Endodermal cell (in vitro differentiated cells): ENCODE data around the gene PGLYRP1. TPM values are rescaled to one million over a fixed set of nuclear protein-coding genes. Genes with fewer than 3 reads are reported as not detected.
A peak's percentile ranks its signal among the peaks of the same experiment; 100 is the strongest.

ENCODE experiments used
- DNase-seq: peaks from one replicate; pipeline ENCODE4 v3.0.0-alpha.2; 2017
- H3K27ac ChIP-seq: 2 replicates; pipeline ENCODE4 v1.5.1; 2013; ENCODE audit warnings: mild to moderate bottlenecking, low read depth, low read length, moderate library complexity
- H3K27me3 ChIP-seq: 2 replicates; pipeline ENCODE4 v1.6.1; 2013; ENCODE audit warnings: mild to moderate bottlenecking, low read length, moderate library complexity; ENCODE audit not compliant: insufficient read depth, control insufficient read depth, poor library complexity, severe bottlenecking
- H3K36me3 ChIP-seq: 2 replicates; pipeline ENCODE4 v1.7.0; 2013; ENCODE audit warnings: mild to moderate bottlenecking, low read length, moderate library complexity; ENCODE audit not compliant: control insufficient read depth, insufficient read depth
- H3K4me1 ChIP-seq: one replicate; pipeline ENCODE4 v1.7.0; 2013; ENCODE audit warnings: low read length; ENCODE audit not compliant: control insufficient read depth, insufficient read depth
- H3K4me3 ChIP-seq: 2 replicates; pipeline ENCODE4 v1.5.1; 2013; ENCODE audit warnings: mild to moderate bottlenecking, low read length, moderate library complexity
- H3K9ac ChIP-seq: 2 replicates; pipeline ENCODE4 v1.6.1; 2013; ENCODE audit warnings: mild to moderate bottlenecking, low read length, moderate library complexity; ENCODE audit not compliant: poor library complexity, severe bottlenecking; ENCODE audit errors: extremely low read depth
- H3K9me3 ChIP-seq: 2 replicates; pipeline ENCODE4 v1.6.1; 2013; ENCODE audit warnings: mild to moderate bottlenecking, low read length, moderate library complexity; ENCODE audit not compliant: control insufficient read depth
- H3K27ac Mint-ChIP-seq: 2 replicates; pipeline ENCODE4 v1.8.0; 2020; ENCODE audit warnings: mixed read lengths
- H3K27me3 Mint-ChIP-seq: 2 replicates; pipeline ENCODE4 v1.8.0; 2021; ENCODE audit warnings: mild to moderate bottlenecking, mixed read lengths; ENCODE audit not compliant: insufficient read depth
- H3K36me3 Mint-ChIP-seq: 2 replicates; pipeline ENCODE4 v1.8.0; 2020; ENCODE audit warnings: low read depth, mixed read lengths
- H3K4me1 Mint-ChIP-seq: 2 replicates; pipeline ENCODE4 v1.8.0; 2020; ENCODE audit warnings: mixed read lengths
- H3K4me3 Mint-ChIP-seq: 2 replicates; pipeline ENCODE4 v1.8.0; 2020; ENCODE audit warnings: mild to moderate bottlenecking, moderate library complexity, mixed read lengths
- H3K9me3 Mint-ChIP-seq: 2 replicates; pipeline ENCODE4 v1.8.0; 2020; ENCODE audit warnings: mild to moderate bottlenecking, mixed read lengths
- whole genome bisulfite sequencing, 2 experiments: methylation state at CpG; one replicate each; pipeline versions ENCODE4 v1.1.5 to v1.1.7; 2013; ENCODE audit warnings: missing lambda C conversion rate in 2 of 2, mixed read lengths in 1 of 2; ENCODE audit not compliant: insufficient coverage in 1 of 2, insufficient read length in 1 of 2; 5-methylcytosine and 5-hydroxymethylcytosine counted together
- total RNA-seq, 2 donors: library from RNA; stranded (reverse); fragmentation: NEBNext Ultra II Directional in 1 of 2; extraction: Animal tissue kit (Norgen Biotek cat#: 25700) in 1 of 2; gene quantifications; 2 replicates in 1 of 2; 3 replicates in 1 of 2; pipeline ENCODE4 v1.2.1, GENCODE V29; 2021
- TF ChIP-seq, protein P1 (sequence below): fragments of 200-600 bp; sonication (generic); conservative IDR thresholded peaks from 2 replicates; pipeline ENCODE4 v1.5.0; 2021; ENCODE audit warnings: antibody characterized with exemption, mild to moderate bottlenecking

Gene PGLYRP1
- total RNA-seq, 2 donors from 2014 or later: not detected

DNA sequence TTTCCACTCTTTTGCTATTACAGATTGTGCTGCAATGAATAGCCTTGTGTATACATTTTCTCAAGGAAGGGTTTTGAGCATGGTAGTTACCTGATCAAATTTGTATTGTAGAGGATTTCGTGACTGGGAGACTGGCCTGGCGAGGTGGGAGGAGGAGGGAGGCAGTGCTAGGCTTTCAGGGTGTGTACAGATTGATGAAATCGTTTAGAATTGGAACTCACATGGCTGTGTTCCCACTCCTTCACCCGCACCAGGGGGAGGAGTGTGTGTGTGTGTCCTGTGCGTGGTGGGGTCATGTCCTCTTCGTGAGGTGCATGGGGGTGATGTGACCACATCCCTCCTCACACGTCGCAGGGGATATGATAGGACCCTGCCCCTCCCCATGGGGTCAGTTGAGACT is 8.3 kb downstream of the PGLYRP1 start:
- Histone ChIP-seq H3K4me1 (no peaks in the 10 kb centered on the region), H3K36me3 (peaks cover 4% of the 10 kb centered on the region), H3K4me3 (peak overlapping the region; percentile 54), H3K9me3 (no peaks in the 10 kb centered on the region), H3K27me3 (peaks cover 38% of the 10 kb centered on the region), H3K27ac (no peak overlapping the region), H3K9ac (no peak overlapping the region)
- Mint-ChIP-seq H3K4me3 (peak overlapping the region; percentile 44), H3K36me3 (peaks cover 14% of the 10 kb centered on the region), H3K27me3 (peaks cover 38% of the 10 kb centered on the region), H3K27ac (no peak overlapping the region), H3K9me3 (no peaks in the 10 kb centered on the region), H3K4me1 (peaks cover 16% of the 10 kb centered on the region)
- DNase-seq: no peak
- 57 to 72% methylated on average over 3 to 8 of the region's 8 CpGs for WGBS, 2 experiments
- TF ChIP-seq, protein P1, sequence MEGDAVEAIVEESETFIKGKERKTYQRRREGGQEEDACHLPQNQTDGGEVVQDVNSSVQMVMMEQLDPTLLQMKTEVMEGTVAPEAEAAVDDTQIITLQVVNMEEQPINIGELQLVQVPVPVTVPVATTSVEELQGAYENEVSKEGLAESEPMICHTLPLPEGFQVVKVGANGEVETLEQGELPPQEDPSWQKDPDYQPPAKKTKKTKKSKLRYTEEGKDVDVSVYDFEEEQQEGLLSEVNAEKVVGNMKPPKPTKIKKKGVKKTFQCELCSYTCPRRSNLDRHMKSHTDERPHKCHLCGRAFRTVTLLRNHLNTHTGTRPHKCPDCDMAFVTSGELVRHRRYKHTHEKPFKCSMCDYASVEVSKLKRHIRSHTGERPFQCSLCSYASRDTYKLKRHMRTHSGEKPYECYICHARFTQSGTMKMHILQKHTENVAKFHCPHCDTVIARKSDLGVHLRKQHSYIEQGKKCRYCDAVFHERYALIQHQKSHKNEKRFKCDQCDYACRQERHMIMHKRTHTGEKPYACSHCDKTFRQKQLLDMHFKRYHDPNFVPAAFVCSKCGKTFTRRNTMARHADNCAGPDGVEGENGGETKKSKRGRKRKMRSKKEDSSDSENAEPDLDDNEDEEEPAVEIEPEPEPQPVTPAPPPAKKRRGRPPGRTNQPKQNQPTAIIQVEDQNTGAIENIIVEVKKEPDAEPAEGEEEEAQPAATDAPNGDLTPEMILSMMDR: no peak

DNA sequence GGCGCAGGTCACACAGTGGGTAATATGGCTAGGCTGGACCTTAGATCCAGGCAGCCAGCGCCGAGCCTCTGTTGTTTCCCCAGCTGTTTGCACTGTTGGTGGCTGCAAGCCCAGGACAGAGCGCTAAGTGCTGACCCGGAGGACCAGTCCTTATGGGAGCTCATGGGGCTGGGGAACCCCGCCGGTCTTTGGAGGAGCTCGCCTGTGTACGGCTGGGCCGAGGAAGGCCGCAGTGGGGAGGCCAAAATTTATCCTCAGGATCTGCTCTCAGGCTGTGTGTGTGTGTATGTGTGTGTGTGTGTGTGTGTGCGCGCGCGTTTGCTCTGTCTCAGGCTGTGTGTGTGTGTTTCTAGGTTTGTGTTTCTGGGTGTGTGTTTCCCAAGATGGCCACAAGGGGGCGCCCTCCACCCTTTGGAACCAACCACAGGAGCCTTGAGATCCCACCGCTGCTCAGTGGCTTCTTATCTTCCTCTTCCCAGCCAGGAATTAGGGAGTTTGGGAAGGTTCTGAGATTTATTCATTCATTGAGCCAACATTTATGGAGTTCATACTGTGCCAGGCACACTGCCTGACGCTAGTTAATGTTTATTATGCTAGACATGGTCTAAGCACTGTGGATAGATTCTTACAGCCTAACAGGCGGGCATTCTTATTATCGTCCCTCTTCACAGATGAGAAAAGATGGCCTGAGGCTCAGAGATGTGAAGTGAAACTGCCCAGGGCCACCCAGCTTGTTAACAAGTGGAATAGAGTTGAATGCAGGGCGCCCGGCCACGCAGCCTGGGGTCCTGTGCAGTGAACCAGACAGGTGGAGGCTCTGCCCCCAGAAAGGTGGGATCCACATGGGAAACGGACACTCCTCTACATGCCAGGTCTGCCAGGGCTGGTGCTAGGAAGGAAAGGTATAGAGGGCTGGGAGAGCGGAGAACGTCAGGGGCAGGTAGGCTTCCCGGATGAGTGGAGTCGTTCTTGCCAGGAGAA is 13.0 kb downstream of the PGLYRP1 start:
- Mint-ChIP-seq H3K4me3 (no peak overlapping the region), H3K9me3 (no peaks in the 10 kb centered on the region), H3K36me3 (peaks cover 35% of the 10 kb centered on the region), H3K27ac (no peak overlapping the region), H3K4me1 (peaks cover 10% of the 10 kb centered on the region), H3K27me3 (peaks cover 23% of the 10 kb centered on the region)
- Histone ChIP-seq H3K27ac (no peak overlapping the region), H3K9me3 (no peaks in the 10 kb centered on the region), H3K36me3 (peaks cover 16% of the 10 kb centered on the region), H3K9ac (no peak overlapping the region), H3K4me1 (no peaks in the 10 kb centered on the region), H3K27me3 (peaks cover 21% of the 10 kb centered on the region), H3K4me3 (no peak overlapping the region)
- 62 to 81% methylated on average over 16 to 27 of the region's 28 CpGs for WGBS, 2 experiments
- peak; percentile 95 for DNase-seq
- TF ChIP-seq, protein P1: peak; percentile 90

DNA sequence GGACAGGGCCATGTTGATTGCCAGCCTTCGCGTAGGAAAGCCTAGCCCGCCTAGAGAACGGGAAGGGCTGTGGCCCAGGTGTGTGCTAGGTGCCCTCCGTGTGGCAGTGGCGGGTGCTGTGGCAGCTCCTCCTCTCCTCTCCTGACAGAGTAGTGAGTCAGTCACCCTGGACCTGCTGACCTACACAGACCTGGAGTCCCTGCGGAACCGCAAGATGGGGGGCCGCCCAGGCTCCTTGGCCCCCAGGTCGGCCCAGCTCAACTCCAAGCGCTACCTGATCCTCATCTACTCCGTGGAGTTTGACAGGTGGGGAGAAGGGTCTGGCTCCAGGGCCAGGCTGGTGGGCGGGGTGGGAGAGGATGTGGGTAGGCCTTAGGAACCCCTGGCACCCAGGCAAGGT is 16.4 kb downstream of the PGLYRP1 start:
- no peaks in the 10 kb centered on the region for H3K9me3 ChIP-seq
- H3K4me3 ChIP-seq: no peak overlapping the region
- DNase-seq: no peak
- WGBS, 2 experiments: 96 to 100% methylated on average over 4 to 13 of the region's 13 CpGs
- H3K36me3 ChIP-seq: peaks cover 21% of the 10 kb centered on the region
- Mint-ChIP-seq H3K4me3 (no peak overlapping the region), H3K36me3 (peaks cover 37% of the 10 kb centered on the region), H3K27ac (no peak overlapping the region), H3K27me3 (no peaks in the 10 kb centered on the region), H3K9me3 (no peaks in the 10 kb centered on the region), H3K4me1 (peaks cover 5% of the 10 kb centered on the region)
- H3K9ac ChIP-seq: no peak overlapping the region
- no peak overlapping the region for H3K27ac ChIP-seq
- no peaks in the 10 kb centered on the region for H3K4me1 ChIP-seq
- TF ChIP-seq, protein P1: no peak
- no peaks in the 10 kb centered on the region for H3K27me3 ChIP-seq
